HTR-8/SVneo (cell line): ENCODE results near the gene KRT73.

Source experiments
- DNase-seq: peaks from one replicate; pipeline ENCODE4 v3.0.0; 2011; ENCODE audit warnings: low spot score, mixed read lengths; ENCODE audit not compliant: insufficient read length
- FAIRE-seq: peaks from 2 replicates; lab custom pipeline; 2011; peaks lifted over from hg19 to GRCh38; lab: Jason Lieb, UNC

The KRT73 gene

GRCh38 chr12:52647601-52648000 lies 29.2 kb upstream of the KRT73 start:
- DNase-seq = no peak
- no peak for FAIRE-seq

- DNase-seq (no peak), FAIRE-seq (no peak)
Observed at GRCh38 chr12:52646613-52647012, 28.3 kb upstream of the KRT73 start.

GRCh38 chr12:52645982-52646381 lies 27.6 kb upstream of the KRT73 start:
- FAIRE-seq = no peak
- no peak for DNase-seq

GRCh38 chr12:52645120-52645761 lies 26.9 kb upstream of the KRT73 start:
- no peak for FAIRE-seq
- DNase-seq = no peak

GRCh38 chr12:52644078-52644415 lies 25.7 kb upstream of the KRT73 start:
- FAIRE-seq = no peak
- DNase-seq = no peak

GRCh38 chr12:52643233-52644077 lies 25.1 kb upstream of the KRT73 start:
- DNase-seq (no peak), FAIRE-seq (no peak)

GRCh38 chr12:52641468-52641867 lies 23.1 kb upstream of the KRT73 start:
- DNase-seq (no peak), FAIRE-seq (no peak)

- DNase-seq (no peak), FAIRE-seq (no peak)
Observed at GRCh38 chr12:52637299-52637698, 18.9 kb upstream of the KRT73 start.

GRCh38 chr12:52636592-52637258 lies 18.4 kb upstream of the KRT73 start:
- FAIRE-seq (no peak), DNase-seq (no peak)

- no peak for DNase-seq
- FAIRE-seq = no peak
Observed at GRCh38 chr12:52636189-52636588, 17.8 kb upstream of the KRT73 start.

GRCh38 chr12:52634266-52635056 lies 16.1 kb upstream of the KRT73 start:
- DNase-seq (no peak), FAIRE-seq (no peak)

GRCh38 chr12:52633383-52633782 lies 15.0 kb upstream of the KRT73 start:
- DNase-seq (no peak), FAIRE-seq (no peak)

GRCh38 chr12:52632656-52633055 lies 14.3 kb upstream of the KRT73 start:
- DNase-seq (no peak), FAIRE-seq (no peak)

GRCh38 chr12:52631676-52632459 lies 13.5 kb upstream of the KRT73 start:
- no peak for DNase-seq
- FAIRE-seq = no peak

GRCh38 chr12:52631264-52631663 lies 12.9 kb upstream of the KRT73 start:
- FAIRE-seq (no peak), DNase-seq (no peak)

GRCh38 chr12:52630599-52631200 lies 12.3 kb upstream of the KRT73 start:
- DNase-seq (no peak), FAIRE-seq (no peak)

GRCh38 chr12:52630008-52630500 lies 11.7 kb upstream of the KRT73 start:
- FAIRE-seq = no peak
- DNase-seq = no peak

- DNase-seq = no peak
- FAIRE-seq = no peak
Observed at GRCh38 chr12:52629281-52630007, 11.1 kb upstream of the KRT73 start.

GRCh38 chr12:52628841-52629240 lies 10.5 kb upstream of the KRT73 start:
- DNase-seq (no peak), FAIRE-seq (no peak)
